ENCODE data around the gene FLYWCH2.

The FLYWCH2 gene

GRCh38 chr16:2884041-2884451, 1.0 kb downstream of the FLYWCH2 start:
- no peak overlapping the region for H3K56ac ChIP-seq (ENCODE audit: low read length)
- H2BK120ac ChIP-seq (ENCODE audit: low read depth, low read length): no peak overlapping the region
- no peaks in the 10 kb centered on the region for H3K27me3 ChIP-seq (ENCODE audit: insufficient read depth, low read length, poor library complexity)
- H3K18ac ChIP-seq (ENCODE audit: low read length): no peak overlapping the region
- H4K8ac ChIP-seq (ENCODE audit: low read depth, low read length): no peak overlapping the region
- no peaks in the 10 kb centered on the region for H3K4me1 ChIP-seq (ENCODE audit: control insufficient read depth, low read depth, low read length)
- DNase-seq: no peak
- no peaks in the 10 kb centered on the region for H3K79me1 ChIP-seq (ENCODE audit: low read length)
- H2AK5ac ChIP-seq (ENCODE audit: low read length): no peak overlapping the region
- H3K36me3 ChIP-seq (ENCODE audit: control insufficient read depth, insufficient read depth, low read length): no peaks in the 10 kb centered on the region
- no peak overlapping the region for H4K5ac ChIP-seq (ENCODE audit: low read length)
- no peak overlapping the region for H2BK15ac ChIP-seq (replicated peaks; ENCODE audit: low read depth)
- no peak overlapping the region for H2BK5ac ChIP-seq (ENCODE audit: low read length)
- no peaks in the 10 kb centered on the region for H3K79me2 ChIP-seq (ENCODE audit: control insufficient read depth, insufficient read depth, low read length)
- no peak overlapping the region for H3K4ac ChIP-seq (ENCODE audit: low read depth, low read length)
- peak overlapping the region; percentile 90 for H3K9ac ChIP-seq (ENCODE audit: low read length)
- no peak overlapping the region for H3K27ac ChIP-seq (ENCODE audit: low read depth, low read length)
- H3K4me3 ChIP-seq (ENCODE audit: low read length): no peak overlapping the region
- no peak overlapping the region for H3K23ac ChIP-seq (ENCODE audit: low read length)
- no CpG with 5 or more reads among the region's 18 CpGs for WGBS (ENCODE audit: extremely low coverage, insufficient coverage, low lambda C conversion rate)
- peak overlapping the region; percentile 64 for H3K4me2 ChIP-seq (ENCODE audit: low read length)

- DNase-seq: no peak
- no peaks in the 10 kb centered on the region for H3K79me1 ChIP-seq (ENCODE audit: low read length)
- H3K4me2 ChIP-seq (ENCODE audit: low read length): no peak overlapping the region
- H3K27ac ChIP-seq (ENCODE audit: low read depth, low read length): no peak overlapping the region
- H3K27me3 ChIP-seq (ENCODE audit: insufficient read depth, low read length, poor library complexity): no peaks in the 10 kb centered on the region
- H3K36me3 ChIP-seq (ENCODE audit: control insufficient read depth, insufficient read depth, low read length): no peaks in the 10 kb centered on the region
- no peak overlapping the region for H3K9ac ChIP-seq (ENCODE audit: low read length)
- H3K4ac ChIP-seq (ENCODE audit: low read depth, low read length): no peak overlapping the region
- no peaks in the 10 kb centered on the region for H3K79me2 ChIP-seq (ENCODE audit: control insufficient read depth, insufficient read depth, low read length)
- no peak overlapping the region for H2BK15ac ChIP-seq (replicated peaks; ENCODE audit: low read depth)
- H3K23ac ChIP-seq (ENCODE audit: low read length): no peak overlapping the region
- no peak overlapping the region for H4K8ac ChIP-seq (ENCODE audit: low read depth, low read length)
- H3K4me1 ChIP-seq (ENCODE audit: control insufficient read depth, low read depth, low read length): no peaks in the 10 kb centered on the region
- no peak overlapping the region for H2BK5ac ChIP-seq (ENCODE audit: low read length)
- no peak overlapping the region for H3K56ac ChIP-seq (ENCODE audit: low read length)
- no peak overlapping the region for H4K5ac ChIP-seq (ENCODE audit: low read length)
- H2AK5ac ChIP-seq (ENCODE audit: low read length): no peak overlapping the region
- no peak overlapping the region for H2BK120ac ChIP-seq (ENCODE audit: low read depth, low read length)
- no CpG with 5 or more reads among the region's 31 CpGs for WGBS (ENCODE audit: extremely low coverage, insufficient coverage, low lambda C conversion rate)
- H3K18ac ChIP-seq (ENCODE audit: low read length): no peak overlapping the region
- no peak overlapping the region for H3K4me3 ChIP-seq (ENCODE audit: low read length)
Observed at GRCh38 chr16:2894231-2894630, 11.2 kb downstream of the FLYWCH2 start.

DNA sequence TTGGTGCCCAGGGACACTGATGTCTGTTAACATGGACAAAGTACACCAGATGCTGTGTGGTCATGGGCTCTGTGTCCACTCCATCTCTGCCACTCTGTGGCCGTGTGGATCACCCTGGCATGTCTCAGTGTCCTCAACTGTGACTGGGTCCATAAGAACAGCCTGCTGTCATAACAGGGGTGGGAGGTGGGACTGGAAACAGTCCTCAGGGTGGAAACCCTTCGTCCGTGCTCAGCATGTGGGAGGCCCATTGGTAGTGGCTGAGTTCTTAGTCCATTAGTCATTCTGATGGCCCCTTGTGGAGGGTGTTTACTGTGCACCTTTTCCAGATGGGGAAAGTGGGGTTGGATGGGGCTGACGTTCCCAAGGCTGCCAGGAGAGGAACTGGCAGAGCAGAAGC, 12.8 kb downstream of the FLYWCH2 start:
- Histone ChIP-seq H3K4me3 (ENCODE audit: low read length) (no peak overlapping the region), H3K18ac (ENCODE audit: low read length) (no peak overlapping the region), H3K79me2 (ENCODE audit: control insufficient read depth, insufficient read depth, low read length) (no peaks in the 10 kb centered on the region), H2BK5ac (ENCODE audit: low read length) (no peak overlapping the region), H3K23ac (ENCODE audit: low read length) (no peak overlapping the region), H2BK120ac (ENCODE audit: low read depth, low read length) (no peak overlapping the region), H2BK15ac (replicated peaks; ENCODE audit: low read depth) (no peak overlapping the region), H4K8ac (ENCODE audit: low read depth, low read length) (no peak overlapping the region), H3K9ac (ENCODE audit: low read length) (no peak overlapping the region), H3K4ac (ENCODE audit: low read depth, low read length) (no peak overlapping the region), H3K4me2 (ENCODE audit: low read length) (no peak overlapping the region), H3K4me1 (ENCODE audit: control insufficient read depth, low read depth, low read length) (no peaks in the 10 kb centered on the region), H2AK5ac (ENCODE audit: low read length) (no peak overlapping the region), H3K36me3 (ENCODE audit: control insufficient read depth, insufficient read depth, low read length) (no peaks in the 10 kb centered on the region), H3K79me1 (ENCODE audit: low read length) (no peaks in the 10 kb centered on the region), H3K27ac (ENCODE audit: low read depth, low read length) (no peak overlapping the region), H3K27me3 (ENCODE audit: insufficient read depth, low read length, poor library complexity) (no peaks in the 10 kb centered on the region), H4K5ac (ENCODE audit: low read length) (no peak overlapping the region), H3K56ac (ENCODE audit: low read length) (no peak overlapping the region)
- no peak for DNase-seq
- no CpG with 5 or more reads among the region's 4 CpGs for WGBS (ENCODE audit: extremely low coverage, insufficient coverage, low lambda C conversion rate)

GRCh38 chr16:2896480-2897010, 13.5 kb downstream of the FLYWCH2 start:
- no peak for DNase-seq
- no peak overlapping the region for H2BK15ac ChIP-seq (replicated peaks; ENCODE audit: low read depth)
- no CpG with 5 or more reads among the region's 19 CpGs for WGBS (ENCODE audit: extremely low coverage, insufficient coverage, low lambda C conversion rate)

DNA sequence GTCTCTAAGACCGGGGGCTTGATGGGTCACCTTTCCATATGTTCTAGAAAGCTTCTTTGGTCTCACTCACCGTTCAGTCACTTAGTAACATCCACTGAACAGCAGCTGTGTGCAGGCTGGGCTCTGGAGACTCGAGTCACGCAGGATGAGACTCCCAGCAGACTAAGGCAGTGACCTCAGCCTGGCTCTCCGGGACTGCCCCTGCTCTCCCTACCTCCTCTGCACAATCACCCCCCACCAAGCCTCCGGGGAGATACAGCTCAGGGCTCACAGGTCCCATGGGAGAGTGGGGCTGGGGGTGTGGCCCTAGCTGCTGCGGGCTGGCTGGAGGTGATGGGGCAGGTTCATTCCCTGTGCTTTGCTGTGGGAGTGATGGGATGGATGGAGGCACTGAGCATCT, 14.1 kb downstream of the FLYWCH2 start:
- no peak overlapping the region for H4K5ac ChIP-seq (ENCODE audit: low read length)
- H3K56ac ChIP-seq (ENCODE audit: low read length): no peak overlapping the region
- no peak overlapping the region for H2BK5ac ChIP-seq (ENCODE audit: low read length)
- H3K18ac ChIP-seq (ENCODE audit: low read length): no peak overlapping the region
- no peaks in the 10 kb centered on the region for H3K79me1 ChIP-seq (ENCODE audit: low read length)
- H3K4me1 ChIP-seq (ENCODE audit: control insufficient read depth, low read depth, low read length): no peaks in the 10 kb centered on the region
- no peak overlapping the region for H2AK5ac ChIP-seq (ENCODE audit: low read length)
- H2BK120ac ChIP-seq (ENCODE audit: low read depth, low read length): no peak overlapping the region
- H3K4me2 ChIP-seq (ENCODE audit: low read length): no peak overlapping the region
- H3K27ac ChIP-seq (ENCODE audit: low read depth, low read length): no peak overlapping the region
- no peaks in the 10 kb centered on the region for H3K79me2 ChIP-seq (ENCODE audit: control insufficient read depth, insufficient read depth, low read length)
- H3K36me3 ChIP-seq (ENCODE audit: control insufficient read depth, insufficient read depth, low read length): no peaks in the 10 kb centered on the region
- no CpG with 5 or more reads among the region's 7 CpGs for WGBS (ENCODE audit: extremely low coverage, insufficient coverage, low lambda C conversion rate)
- no peak overlapping the region for H3K4me3 ChIP-seq (ENCODE audit: low read length)
- no peaks in the 10 kb centered on the region for H3K27me3 ChIP-seq (ENCODE audit: insufficient read depth, low read length, poor library complexity)
- no peak overlapping the region for H4K8ac ChIP-seq (ENCODE audit: low read depth, low read length)
- no peak overlapping the region for H2BK15ac ChIP-seq (replicated peaks; ENCODE audit: low read depth)
- no peak overlapping the region for H3K4ac ChIP-seq (ENCODE audit: low read depth, low read length)
- DNase-seq: no peak
- H3K9ac ChIP-seq (ENCODE audit: low read length): no peak overlapping the region
- no peak overlapping the region for H3K23ac ChIP-seq (ENCODE audit: low read length)

More at GRCh38 chr16:2896480-2897010, 13.5 kb downstream of the FLYWCH2 start:
- no peak overlapping the region for H3K4me2 ChIP-seq (ENCODE audit: low read length)
- H3K23ac ChIP-seq (ENCODE audit: low read length): no peak overlapping the region
- no peak overlapping the region for H2BK120ac ChIP-seq (ENCODE audit: low read depth, low read length)
- H4K8ac ChIP-seq (ENCODE audit: low read depth, low read length): no peak overlapping the region
- no peak overlapping the region for H3K4me3 ChIP-seq (ENCODE audit: low read length)
- H3K9ac ChIP-seq (ENCODE audit: low read length): no peak overlapping the region
- H3K27ac ChIP-seq (ENCODE audit: low read depth, low read length): no peak overlapping the region
- H4K5ac ChIP-seq (ENCODE audit: low read length): no peak overlapping the region
- no peak overlapping the region for H3K4ac ChIP-seq (ENCODE audit: low read depth, low read length)
- no peak overlapping the region for H3K56ac ChIP-seq (ENCODE audit: low read length)
- H3K79me2 ChIP-seq (ENCODE audit: control insufficient read depth, insufficient read depth, low read length): no peaks in the 10 kb centered on the region
- H3K79me1 ChIP-seq (ENCODE audit: low read length): no peaks in the 10 kb centered on the region
- H3K4me1 ChIP-seq (ENCODE audit: control insufficient read depth, low read depth, low read length): no peaks in the 10 kb centered on the region
- H3K18ac ChIP-seq (ENCODE audit: low read length): no peak overlapping the region
- no peak overlapping the region for H2BK5ac ChIP-seq (ENCODE audit: low read length)
- H3K27me3 ChIP-seq (ENCODE audit: insufficient read depth, low read length, poor library complexity): no peaks in the 10 kb centered on the region
- no peaks in the 10 kb centered on the region for H3K36me3 ChIP-seq (ENCODE audit: control insufficient read depth, insufficient read depth, low read length)
- no peak overlapping the region for H2AK5ac ChIP-seq (ENCODE audit: low read length)

- Histone ChIP-seq H4K8ac (ENCODE audit: low read depth, low read length) (no peak overlapping the region), H3K56ac (ENCODE audit: low read length) (no peak overlapping the region), H3K79me2 (ENCODE audit: control insufficient read depth, insufficient read depth, low read length) (no peaks in the 10 kb centered on the region), H3K27me3 (ENCODE audit: insufficient read depth, low read length, poor library complexity) (no peaks in the 10 kb centered on the region), H3K4me1 (ENCODE audit: control insufficient read depth, low read depth, low read length) (no peaks in the 10 kb centered on the region), H3K18ac (ENCODE audit: low read length) (no peak overlapping the region), H2BK5ac (ENCODE audit: low read length) (no peak overlapping the region), H3K23ac (ENCODE audit: low read length) (no peak overlapping the region), H3K4me3 (ENCODE audit: low read length) (no peak overlapping the region), H3K4me2 (ENCODE audit: low read length) (no peak overlapping the region), H2AK5ac (ENCODE audit: low read length) (no peak overlapping the region), H4K5ac (ENCODE audit: low read length) (no peak overlapping the region), H3K9ac (ENCODE audit: low read length) (no peak overlapping the region), H3K79me1 (ENCODE audit: low read length) (no peaks in the 10 kb centered on the region), H2BK15ac (replicated peaks; ENCODE audit: low read depth) (no peak overlapping the region), H3K27ac (ENCODE audit: low read depth, low read length) (no peak overlapping the region), H3K4ac (ENCODE audit: low read depth, low read length) (no peak overlapping the region), H2BK120ac (ENCODE audit: low read depth, low read length) (no peak overlapping the region), H3K36me3 (ENCODE audit: control insufficient read depth, insufficient read depth, low read length) (no peaks in the 10 kb centered on the region)
- no peak for DNase-seq
- no CpG with 5 or more reads among the region's 10 CpGs for WGBS (ENCODE audit: extremely low coverage, insufficient coverage, low lambda C conversion rate)
Observed at GRCh38 chr16:2898831-2899563, 16.0 kb downstream of the FLYWCH2 start.
